GM15510 (cell line): ENCODE data around the gene C10orf90.

ENCODE experiments used
- POLR2A ChIP-seq: IDR thresholded peaks from 3 replicates; pipeline ENCODE4 v1.6.1; 2011; ENCODE audit warnings: borderline replicate concordance; ENCODE audit not compliant: insufficient read length; ENCODE audit errors: extremely low read depth

The C10orf90 gene

DNA sequence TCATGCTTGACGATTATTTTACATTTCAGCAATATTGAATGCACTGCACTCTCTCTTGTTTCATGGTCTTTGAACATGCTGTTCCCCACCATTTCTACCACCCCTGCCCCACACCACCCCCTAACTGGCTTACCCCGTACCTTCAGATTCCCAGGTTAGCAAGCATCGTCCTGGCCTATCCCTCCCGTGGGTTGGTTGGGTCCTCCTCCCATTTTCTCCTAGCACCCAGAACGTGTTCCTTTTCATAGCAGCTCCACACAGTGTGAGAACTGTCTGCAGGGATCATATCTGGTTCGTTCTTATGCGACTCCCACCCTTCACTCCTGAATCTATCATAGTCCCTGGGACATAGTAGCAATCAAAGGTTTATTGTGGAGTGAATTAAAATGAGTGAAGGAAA lies 48.6 kb downstream of the C10orf90 start:
- no peak for TF ChIP-seq POLR2A

DNA sequence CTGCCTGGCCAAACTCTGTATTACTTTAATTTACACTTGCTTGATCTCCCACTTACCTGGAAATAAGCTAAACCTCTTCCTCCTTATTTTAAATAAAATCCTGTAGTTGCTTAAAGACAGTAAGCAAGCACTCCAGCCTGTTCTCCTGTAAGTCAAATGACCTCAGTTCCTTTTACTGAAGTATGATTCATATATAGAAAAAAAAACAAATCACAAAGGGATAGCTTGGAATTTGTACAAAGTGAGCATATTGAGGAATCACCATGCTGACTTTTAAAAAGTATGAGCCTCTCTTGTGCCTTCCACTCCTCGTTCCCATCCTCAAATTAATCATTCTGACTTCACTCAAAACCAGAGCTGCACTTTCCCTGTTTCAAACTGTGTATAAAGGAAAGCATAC lies 52.0 kb downstream of the C10orf90 start:
- TF ChIP-seq POLR2A, result no peak

DNA sequence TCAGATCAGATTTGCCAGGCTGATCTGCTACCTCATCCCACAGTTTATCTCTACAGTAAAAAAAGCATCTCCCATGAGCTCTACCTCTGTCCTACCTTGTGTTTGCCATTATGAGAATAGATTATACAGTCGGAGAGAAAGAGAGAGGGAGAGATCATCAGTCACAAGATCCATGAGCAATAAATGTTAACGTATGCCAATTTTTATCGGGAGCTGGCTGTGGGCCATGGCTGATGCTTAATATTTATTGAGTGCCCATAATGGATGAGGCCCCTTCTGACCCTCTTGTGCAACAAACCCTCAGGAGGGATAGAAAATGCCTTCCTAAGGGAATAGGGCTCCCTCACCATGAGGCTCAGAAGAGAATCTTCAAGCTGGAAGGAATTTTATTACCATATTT lies 52.8 kb downstream of the C10orf90 start:
- TF ChIP-seq POLR2A, result no peak

DNA sequence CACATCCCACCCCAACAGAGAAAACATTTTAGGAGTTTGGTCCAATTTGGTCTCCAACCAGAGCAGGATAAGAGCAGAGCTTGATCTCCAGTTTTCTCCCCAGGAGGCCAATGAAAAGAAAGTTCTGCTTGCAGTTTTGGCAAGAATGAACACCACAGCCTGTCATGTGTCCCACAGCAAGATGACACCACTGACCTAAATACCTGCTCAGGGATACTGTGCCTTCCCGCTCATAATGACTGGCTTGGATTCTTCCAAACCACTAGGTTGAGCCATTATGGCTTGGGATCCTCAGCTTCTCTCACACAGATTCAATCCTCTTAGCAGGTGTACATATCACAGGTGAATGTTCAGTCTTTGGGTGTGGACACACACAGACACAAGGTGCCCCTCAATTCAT lies 53.3 kb downstream of the C10orf90 start:
- TF ChIP-seq POLR2A, result no peak

DNA sequence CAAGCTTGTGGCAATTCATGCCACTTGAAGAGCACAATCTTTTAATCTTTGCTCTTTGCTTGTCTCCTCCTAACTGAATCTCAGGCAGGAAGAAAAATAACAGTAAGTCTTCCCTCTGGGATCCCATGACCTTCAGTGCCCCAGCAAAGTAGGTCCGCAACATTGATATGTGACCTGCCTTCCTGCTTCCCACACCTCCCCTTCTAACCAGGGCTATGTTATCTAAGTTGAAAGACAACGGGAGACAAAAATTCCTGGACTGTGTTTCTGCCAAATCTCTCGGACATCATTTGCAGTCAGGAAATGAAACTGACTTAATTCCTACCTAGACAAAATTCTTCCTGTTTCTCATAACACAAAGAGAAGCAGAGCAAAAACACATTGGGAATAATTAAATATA lies 53.8 kb downstream of the C10orf90 start:
- no peak for TF ChIP-seq POLR2A

DNA sequence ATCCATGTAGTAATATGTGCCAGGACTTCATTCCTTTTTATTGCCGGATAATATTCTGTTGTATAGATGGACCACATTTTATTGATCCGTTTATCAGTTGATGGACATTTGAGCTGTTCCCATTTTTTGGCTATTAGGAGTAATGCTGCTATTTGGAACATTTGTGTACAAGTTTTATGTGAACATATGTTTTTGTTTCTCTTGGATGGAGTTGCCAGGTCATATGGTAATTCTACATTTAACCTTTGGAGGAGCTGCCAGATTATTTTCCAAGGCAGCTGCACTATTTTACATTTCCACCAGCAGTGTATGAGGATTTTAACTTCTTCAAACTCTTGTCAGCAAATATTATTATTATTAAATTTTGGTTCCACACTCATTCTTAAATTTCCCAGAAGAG lies 59.2 kb downstream of the C10orf90 start:
- no peak for TF ChIP-seq POLR2A

DNA sequence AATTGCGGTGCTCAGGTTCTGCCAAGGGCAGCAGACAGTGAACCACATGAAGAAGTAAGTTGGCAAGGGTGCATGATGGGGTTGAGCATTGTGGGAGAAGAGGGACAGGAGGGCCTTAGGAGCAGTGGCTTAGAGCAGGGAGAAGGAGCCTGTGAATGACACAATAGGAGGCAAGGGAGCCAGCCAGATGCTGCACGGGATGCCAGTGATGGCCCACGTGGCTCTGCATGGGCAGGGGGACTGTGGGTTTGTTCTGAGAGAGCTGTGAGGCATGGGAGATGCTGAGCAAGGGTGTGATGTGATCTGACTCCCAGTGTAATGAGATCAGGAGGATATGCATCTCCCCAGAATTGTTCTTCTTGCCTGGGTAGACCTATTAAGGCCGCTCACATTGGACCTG lies 60.9 kb downstream of the C10orf90 start:
- TF ChIP-seq POLR2A, result no peak

DNA sequence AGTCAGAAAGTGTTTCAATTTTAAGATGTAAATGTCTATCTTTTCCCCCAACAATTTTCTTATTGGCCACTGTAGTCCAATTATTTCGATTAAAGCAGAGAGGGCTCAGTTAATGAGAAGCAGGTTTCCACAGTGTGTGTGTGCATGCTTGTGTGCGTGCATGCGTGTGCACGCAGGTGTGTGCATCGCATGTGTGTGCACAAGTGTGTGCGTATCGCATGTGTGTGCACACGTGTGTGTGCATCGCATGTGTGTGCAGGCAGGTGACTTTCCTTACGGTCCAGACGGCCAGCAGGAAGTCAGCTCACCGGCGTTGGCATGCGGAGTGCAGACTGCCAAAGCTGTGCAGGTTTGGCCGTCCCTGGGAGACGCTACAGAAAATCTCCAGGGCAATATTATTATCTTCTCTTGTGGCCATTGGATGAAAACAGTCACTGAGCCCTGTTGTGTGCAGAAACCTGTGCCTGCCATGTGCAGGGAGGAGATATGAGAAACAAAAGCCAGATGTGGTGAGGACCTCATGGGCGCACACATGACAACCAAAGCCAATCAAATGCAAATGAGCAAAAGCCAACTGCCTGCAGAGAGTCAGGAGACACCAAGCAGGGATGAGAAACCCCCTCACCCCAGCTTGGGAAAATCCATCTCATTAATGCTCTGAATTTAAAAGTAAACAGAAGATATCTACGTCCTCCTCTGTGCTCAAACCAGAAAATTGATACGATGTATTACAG lies 70.4 kb downstream of the C10orf90 start:
- no peak for TF ChIP-seq POLR2A

DNA sequence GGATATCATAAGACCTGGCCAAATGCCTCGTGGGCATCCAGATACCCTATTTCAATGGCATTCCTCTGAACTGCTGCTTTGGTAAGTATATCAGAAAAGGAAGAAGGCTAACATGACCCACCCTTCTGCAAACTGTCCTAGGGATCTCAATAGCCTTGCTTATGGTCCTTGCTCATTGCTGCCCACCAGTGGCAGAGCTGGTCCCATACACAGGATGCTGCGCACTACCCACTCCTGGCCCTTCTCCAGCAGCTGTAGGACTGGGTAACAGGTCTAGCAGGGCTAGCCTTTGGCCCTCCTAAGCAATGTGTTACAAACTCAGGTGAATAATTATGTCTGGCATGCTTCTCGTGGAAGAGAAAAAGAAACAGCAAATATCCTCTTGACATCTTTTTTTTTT lies 72.5 kb downstream of the C10orf90 start:
- no peak for TF ChIP-seq POLR2A

DNA sequence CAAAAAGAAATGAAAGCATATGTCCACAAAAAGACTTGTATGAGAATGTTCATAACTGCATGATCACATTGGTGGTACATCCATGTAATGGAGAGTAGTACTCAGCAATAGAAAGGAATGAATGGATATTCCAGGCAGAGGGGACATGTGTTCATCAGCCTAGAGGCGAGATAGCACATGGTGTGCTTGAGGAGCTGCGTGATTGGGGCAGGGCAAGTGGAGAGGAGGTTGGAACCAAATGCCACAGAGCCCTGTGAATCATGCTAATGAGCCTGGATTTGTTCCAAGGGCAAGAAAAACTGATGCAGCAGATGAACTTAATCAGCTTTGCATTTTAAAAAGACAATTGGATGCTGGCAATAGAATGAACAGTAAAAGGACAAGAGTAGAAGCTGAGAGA lies 73.3 kb downstream of the C10orf90 start:
- TF ChIP-seq POLR2A, result no peak

DNA sequence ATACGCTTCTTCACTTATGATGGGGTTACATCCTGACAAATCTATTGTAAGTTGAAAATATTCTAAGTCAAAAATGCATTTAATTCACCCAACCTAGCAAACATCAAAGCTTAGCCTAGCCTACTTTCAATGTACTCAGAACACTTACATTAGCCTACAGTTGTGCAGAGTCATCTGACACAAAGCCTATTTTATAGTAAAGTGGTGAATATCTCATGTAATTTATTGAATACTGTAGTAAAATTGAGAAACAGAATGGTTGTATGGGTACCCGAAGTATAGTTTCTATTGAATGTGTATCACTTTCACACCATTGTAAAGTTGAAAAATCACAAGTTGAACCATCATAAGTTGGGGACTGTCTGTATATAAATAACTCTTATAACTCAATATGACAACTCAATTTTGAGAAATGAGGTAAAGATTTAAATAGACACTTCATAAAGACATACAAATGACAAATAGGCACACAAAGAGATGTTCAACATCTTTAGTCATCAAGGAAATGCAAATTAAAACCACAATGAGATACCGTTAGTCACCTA lies 73.9 kb downstream of the C10orf90 start:
- TF ChIP-seq POLR2A, result no peak

DNA sequence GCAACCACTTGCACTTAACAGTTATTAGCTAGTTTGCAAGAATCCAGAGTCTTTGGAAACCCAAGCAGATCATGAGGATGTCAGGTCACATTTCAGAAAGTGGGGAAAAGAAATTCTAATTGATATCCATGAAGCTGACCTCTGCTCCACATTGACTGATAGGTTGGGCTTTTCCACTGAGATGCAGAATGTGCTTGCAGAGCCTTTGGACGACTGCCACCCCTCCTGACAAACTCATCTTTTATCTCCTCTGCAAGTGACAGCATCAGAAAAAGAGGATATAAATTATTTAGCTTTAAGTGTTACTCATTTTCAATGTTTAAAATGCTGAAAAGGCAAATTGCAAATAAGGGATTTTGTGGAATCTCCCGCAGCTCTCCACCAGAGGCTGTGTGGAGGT lies 75.3 kb downstream of the C10orf90 start:
- TF ChIP-seq POLR2A, result no peak

DNA sequence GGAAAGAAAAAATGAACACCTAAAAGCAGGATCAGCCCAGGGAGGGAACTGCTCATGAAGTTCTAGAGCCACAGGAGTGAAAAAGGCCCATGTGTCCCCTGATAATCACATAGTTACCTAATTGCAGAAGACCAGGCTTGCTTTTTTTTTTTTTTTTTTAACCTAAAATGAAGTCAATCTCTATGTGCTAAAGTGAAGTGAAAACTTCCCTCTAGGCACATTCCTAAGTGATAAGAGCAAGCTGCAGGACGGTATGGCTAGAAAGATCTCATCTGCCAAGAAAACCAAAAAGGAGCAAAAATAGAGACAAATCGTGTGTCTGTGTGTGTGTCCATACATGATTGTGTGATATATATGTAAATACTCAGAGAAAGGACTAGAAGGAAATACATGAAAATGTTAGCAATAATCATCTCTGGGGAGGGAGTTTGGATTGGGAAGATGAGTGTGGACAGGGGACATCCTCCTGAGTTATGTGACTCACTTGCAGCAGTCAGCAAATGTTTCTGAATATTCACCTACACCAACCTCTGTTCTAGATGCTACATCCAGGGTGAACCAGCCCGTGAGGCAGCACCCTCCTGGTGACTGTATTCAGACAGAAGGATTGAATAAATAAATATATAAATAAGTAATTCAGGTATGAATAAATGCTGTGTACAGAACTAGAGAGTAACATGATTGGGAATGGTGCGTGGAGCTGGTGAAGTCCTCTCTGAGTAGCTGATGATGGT lies 76.4 kb downstream of the C10orf90 start:
- no peak for TF ChIP-seq POLR2A

DNA sequence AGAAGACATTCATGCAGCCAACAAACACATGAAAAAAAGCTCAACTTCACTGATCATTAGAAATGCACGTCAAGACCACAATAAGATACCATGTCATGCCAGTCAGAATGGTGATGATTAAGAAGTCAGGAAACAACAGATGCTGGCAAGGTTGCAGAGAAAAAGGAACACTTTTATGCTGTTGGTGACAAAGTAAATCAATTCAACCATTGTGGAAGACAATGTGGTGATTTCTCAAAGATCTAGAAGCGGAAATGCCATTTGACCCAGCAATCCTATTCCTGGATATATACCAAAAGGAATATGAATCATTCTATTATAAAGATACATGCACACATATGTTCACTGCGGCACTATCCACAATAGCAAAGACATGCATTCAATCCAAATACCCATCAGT lies 77.6 kb downstream of the C10orf90 start:
- TF ChIP-seq POLR2A, result no peak

DNA sequence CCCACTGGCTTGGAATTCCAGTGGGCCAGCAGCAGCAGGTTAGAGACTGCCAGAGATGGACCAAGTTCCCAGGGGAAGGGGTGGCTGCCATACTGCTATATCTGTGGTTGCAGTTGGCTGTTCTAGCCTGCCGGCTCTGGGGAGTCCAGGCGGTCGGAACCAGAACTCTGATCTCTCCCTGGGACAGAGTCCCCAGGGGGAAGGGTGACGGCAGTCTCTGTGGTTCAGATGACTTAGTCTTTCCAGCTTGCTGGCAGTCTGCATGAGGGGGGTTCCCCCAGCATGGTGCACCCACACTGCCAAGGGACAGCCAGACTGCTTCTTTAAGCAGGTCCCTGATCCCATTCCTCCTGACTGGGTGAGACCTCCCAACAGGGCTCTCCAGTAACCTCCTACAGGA lies 82.5 kb downstream of the C10orf90 start:
- TF ChIP-seq POLR2A, result no peak

DNA sequence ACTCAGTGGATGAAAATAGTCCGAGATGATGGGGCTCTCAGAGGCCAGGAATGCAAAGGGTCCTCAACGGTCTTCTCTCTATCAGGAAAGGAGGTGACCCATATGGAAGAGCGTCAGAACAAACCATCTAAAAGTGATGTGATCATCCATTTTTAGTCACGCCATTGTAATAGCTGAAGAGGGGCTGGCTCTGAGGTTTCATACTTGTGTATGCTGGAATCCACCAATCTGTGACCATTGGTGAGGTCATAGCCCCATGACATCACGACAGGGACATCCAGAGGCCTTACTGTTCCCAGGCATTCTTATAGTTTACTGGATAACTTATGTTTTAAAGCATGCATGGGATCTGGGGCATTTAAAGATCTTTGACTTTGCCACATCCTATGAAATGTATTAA lies 83.6 kb downstream of the C10orf90 start:
- TF ChIP-seq POLR2A, result no peak
